Small intestine (tissue), 7 donors: Measurements from ENCODE around the gene UGDH. TPM values are rescaled to one million over a fixed set of nuclear protein-coding genes. Genes with fewer than 3 reads are reported as not detected.
"Not testable (repeated sequence)": the region's sequence is repeated elsewhere in the genome, so short reads cannot be mapped to it uniquely, and the experiment has no call there.

Experiments
- DNase-seq, 2 donors: peaks; one replicate each; pipeline versions ENCODE4 v3.0.0 to v3.0.0-alpha.2; 2013
- FAIRE-seq: peaks from 2 replicates; lab custom pipeline; 2012; peaks lifted over from hg19 to GRCh38; lab: Jason Lieb, UNC
- H3K27ac ChIP-seq, 3 donors: one replicate each; pipeline ENCODE4 v1.5.1; 2013; ENCODE audit warnings: low read length in 2 of 3, mild to moderate bottlenecking in 2 of 3, control low read depth in 1 of 3, inconsistent platforms in 1 of 3, low read depth in 1 of 3, moderate library complexity in 1 of 3
- H3K27me3 ChIP-seq, 3 donors: one replicate each; pipeline ENCODE4 v1.6.1; 2013; ENCODE audit warnings: low read length in 3 of 3, inconsistent platforms in 1 of 3; ENCODE audit not compliant: control insufficient read depth in 3 of 3, insufficient read depth in 3 of 3
- H3K36me3 ChIP-seq, 3 donors: one replicate each; pipeline ENCODE4 v1.6.1; 2013; ENCODE audit warnings: low read length in 3 of 3, inconsistent platforms in 1 of 3, low read depth in 1 of 3, mild to moderate bottlenecking in 1 of 3, moderate library complexity in 1 of 3; ENCODE audit not compliant: control insufficient read depth in 3 of 3, insufficient read depth in 2 of 3
- H3K4me1 ChIP-seq, 3 donors: one replicate each; pipeline ENCODE4 v1.6.1; 2013; ENCODE audit warnings: low read length in 2 of 3, inconsistent platforms in 1 of 3, low read depth in 1 of 3, mild to moderate bottlenecking in 1 of 3, moderate library complexity in 1 of 3; ENCODE audit not compliant: control insufficient read depth in 3 of 3, insufficient read depth in 2 of 3
- H3K4me3 ChIP-seq, 3 donors: one replicate each; pipeline ENCODE4 v1.5.1; 2013; ENCODE audit warnings: low read length in 3 of 3, control low read depth in 1 of 3, inconsistent platforms in 1 of 3, low read depth in 1 of 3, mild to moderate bottlenecking in 1 of 3, moderate library complexity in 1 of 3
- H3K9me3 ChIP-seq, 2 donors: one replicate each; pipeline ENCODE4 v1.6.1; 2013; ENCODE audit warnings: low read depth in 1 of 2, low read length in 1 of 2; ENCODE audit not compliant: control insufficient read depth in 2 of 2, insufficient read depth in 1 of 2
- WGBS, 3 donors: extraction: QIAGEN DNeasy Blood & Tissue Kit; methylation state at CpG; one replicate each; pipeline ENCODE4 v1.1.7; 2013; 5-methylcytosine and 5-hydroxymethylcytosine counted together
- polyA plus RNA-seq, 4 donors: library from polyadenylated mRNA; stranded (reverse) in 3 of 4; unstranded in 1 of 4; fragments of 200-250 nt in 3 of 4; fragments of 120-200 nt in 1 of 4; gene quantifications; one replicate each; pipeline versions ENCODE4 v1.2.1 to v1.2.3, GENCODE V29; 2013
- donor health status: healthy with polysubstance abuse.
- donor health status: control.
- donor health status: control.
- donor health status: Bipolar disorder and iron deficiency.
- donor health status: healthy.

Gene UGDH
- polyA plus RNA-seq, 4 donors, result 20.8 to 72.8 (median 38.3) TPM

DNA sequence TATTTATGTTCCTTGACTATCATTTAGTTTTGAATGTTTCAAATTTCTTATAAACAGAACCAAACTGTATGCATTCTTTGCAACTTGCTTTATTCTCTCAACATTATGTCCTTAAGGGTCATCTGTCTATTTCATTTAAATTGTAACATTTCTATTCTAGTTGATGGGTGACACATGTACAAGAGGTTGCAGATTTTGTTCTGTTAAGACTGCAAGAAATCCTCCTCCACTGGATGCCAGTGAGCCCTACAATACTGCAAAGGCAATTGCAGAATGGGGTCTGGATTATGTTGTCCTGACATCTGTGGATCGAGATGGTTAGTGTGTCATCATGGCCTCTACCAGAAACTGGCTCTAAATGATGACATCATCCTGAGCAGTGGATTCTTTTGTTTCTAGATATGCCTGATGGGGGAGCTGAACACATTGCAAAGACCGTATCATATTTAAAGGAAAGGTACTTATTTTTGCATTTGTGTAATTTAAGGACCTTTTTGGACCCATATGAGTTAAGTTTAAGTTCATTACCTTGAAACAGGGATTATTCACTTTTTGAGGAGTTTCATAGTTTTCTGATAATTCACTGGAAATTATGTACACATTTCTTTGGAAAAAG, 62.2 kb downstream of the UGDH start:
- no peaks in the 10 kb centered on the region for H3K9me3 ChIP-seq
- 52 to 82% (median 80%) methylated on average over 2 of the region's 2 CpGs for WGBS, 3 donors
- DNase-seq (peak in 1 of 2 donors; percentile 11), FAIRE-seq (no peak)
- H3K27me3 ChIP-seq, result no peaks in the 10 kb centered on the region
- peaks cover 0 to 11% (median 0%) of the 10 kb centered on the region in 3 donors for H3K4me1 ChIP-seq
- H3K4me3 ChIP-seq, result no peak overlapping the region
- H3K36me3 ChIP-seq, result peaks cover 0 to 33% (median 6%) of the 10 kb centered on the region in 3 donors
- no peak overlapping the region for H3K27ac ChIP-seq

DNA sequence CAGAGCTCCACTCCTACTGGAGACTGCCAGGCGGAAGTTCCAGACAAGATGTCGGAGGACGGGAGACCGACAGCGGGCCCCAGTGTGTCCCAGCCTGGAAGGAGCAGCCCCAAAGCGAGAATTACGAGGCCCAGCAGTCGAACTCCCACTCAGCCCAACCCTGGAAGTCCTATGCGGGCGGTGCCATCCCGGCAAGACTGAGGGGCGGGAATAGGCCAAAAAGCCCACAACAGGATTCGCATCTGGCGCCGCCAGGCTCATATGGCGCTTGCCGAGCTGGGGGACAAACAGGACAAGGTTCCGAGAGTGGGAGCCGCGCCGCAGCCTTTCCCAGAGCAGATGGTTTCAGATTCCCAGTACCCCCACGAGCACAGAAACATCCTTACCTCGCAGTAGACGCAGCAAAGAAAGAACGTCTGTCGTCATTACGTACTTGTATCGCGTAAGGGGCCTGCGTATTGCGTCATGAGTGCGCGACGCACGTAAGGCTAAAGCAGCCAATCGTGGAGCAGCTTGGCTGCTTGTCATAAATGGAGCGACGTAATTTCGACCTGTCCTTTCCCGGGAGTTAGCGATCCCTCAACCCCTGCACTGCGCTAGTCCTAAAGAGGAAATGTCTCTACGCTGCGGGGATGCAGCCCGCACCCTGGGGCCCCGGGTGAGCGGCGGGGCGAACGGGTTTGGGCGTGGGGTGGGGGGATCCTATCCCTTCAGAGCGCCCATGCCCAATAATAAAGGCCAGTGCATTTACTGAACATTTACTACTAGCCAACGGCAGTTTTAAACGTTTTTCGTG, 68.5 kb downstream of the UGDH start, which contains the start of the genes LIAS and RPL9:
Gene LIAS (plus strand): TSS at position 552 of the 796 bp plus-strand sequence. CDS start 62 bp downstream, at position 614.
Gene RPL9 (minus strand): TSS at position 418 of the 796 bp plus-strand sequence. CDS start 483 bp downstream, outside the sequence.
- Histone ChIP-seq H3K4me3 (peak within 1 kb of the TSS; percentile 67 to 86 (median 72)), H3K4me1 (peaks cover 2 to 10% (median 7%) of the 10 kb centered on the region in 3 donors), H3K27me3 (no peaks in the 10 kb centered on the region), H3K9me3 (no peaks in the 10 kb centered on the region), H3K36me3 (peaks cover 12 to 30% (median 13%) of the 10 kb centered on the region in 3 donors), H3K27ac (peak within 1 kb of the TSS; percentile 85 to 98 (median 97))
- peak; percentile 98 to 99 for DNase-seq
- FAIRE-seq, result no peak
- WGBS, 3 donors, result 0 to 1% (median 0%) methylated on average over 55 of the region's 55 CpGs

DNA sequence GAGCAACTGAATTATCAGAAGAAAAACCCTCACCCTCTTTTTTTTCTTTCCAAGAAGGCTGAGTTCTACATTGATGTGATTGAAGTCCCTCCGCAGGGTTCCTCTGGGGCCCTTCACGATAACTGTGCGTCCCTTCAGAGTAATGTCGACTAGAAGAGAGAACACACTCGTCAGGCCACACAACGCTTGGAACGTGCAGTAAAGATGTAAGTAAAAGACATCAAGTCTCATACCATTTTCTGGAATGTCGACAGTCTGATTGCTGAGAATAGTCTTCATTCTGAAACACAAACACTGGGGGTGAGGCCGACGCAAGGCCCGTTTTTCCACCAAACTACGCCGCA, 69.1 kb downstream of the UGDH start:
- 0 to 1% (median 0%) methylated on average over 13 of the region's 13 CpGs for WGBS, 3 donors
- peaks cover 15 to 27% (median 16%) of the 10 kb centered on the region in 3 donors for H3K36me3 ChIP-seq
- FAIRE-seq, result not testable (repeated sequence)

DNA sequence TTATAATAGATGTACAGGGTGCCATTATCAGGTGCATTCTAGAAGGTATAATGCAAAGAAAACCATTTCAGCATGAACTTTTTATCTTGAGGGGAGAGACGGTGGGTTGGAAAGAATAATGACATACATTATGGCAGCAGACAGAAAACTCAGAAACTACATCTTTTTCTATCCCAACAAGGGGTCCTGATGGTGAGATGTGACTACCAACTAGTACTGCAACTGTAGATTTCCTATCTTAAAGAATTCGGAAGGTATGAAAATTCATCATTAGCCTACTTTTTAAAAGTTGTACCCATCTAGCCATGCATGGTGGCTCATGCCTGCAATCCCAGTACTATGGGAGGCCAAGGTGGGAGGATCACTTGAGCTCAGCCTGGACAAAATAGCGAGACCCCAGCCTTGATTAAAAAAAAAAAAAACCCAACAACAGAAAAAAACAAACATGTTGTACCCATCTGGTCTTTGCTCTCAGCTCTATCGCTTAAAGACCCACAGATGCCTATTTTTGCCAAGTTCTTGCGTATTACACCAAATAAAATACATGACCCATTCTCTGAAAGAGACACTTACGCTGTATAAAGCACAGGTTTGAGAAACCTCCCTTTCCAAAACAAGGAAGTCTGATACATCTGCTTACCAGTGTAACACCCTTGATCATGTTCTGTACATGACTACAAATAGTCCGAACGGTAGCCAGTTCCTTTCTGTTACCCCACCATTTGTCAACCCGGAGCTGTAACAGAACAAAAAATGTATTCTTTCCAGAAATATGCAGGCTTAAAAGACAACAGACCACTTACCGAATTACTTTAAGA, 70.1 kb downstream of the UGDH start:
- DNase-seq (no peak), FAIRE-seq (no peak)
- Histone ChIP-seq H3K4me1 (peaks cover 2 to 10% (median 7%) of the 10 kb centered on the region in 3 donors), H3K27me3 (no peaks in the 10 kb centered on the region), H3K4me3 (peak overlapping the region; percentile 6 to 86 (median 72)), H3K36me3 (peaks cover 22 to 23% (median 22%) of the 10 kb centered on the region in 3 donors), H3K27ac (peak overlapping the region in 2 of 3 donors; percentile 11 to 58), H3K9me3 (no peaks in the 10 kb centered on the region)
- 41 to 58% (median 46%) methylated on average over 10 of the region's 10 CpGs for WGBS, 3 donors

More for the DNA sequence above, 69.1 kb downstream of the UGDH start:
- H3K27ac ChIP-seq, result peak overlapping the region; percentile 85 to 98 (median 97)
- H3K4me3 ChIP-seq, result peak overlapping the region; percentile 66 to 86 (median 72)
- DNase-seq, H3K27me3 ChIP-seq, H3K9me3 ChIP-seq, H3K4me1 ChIP-seq: not testable (repeated sequence)

DNA sequence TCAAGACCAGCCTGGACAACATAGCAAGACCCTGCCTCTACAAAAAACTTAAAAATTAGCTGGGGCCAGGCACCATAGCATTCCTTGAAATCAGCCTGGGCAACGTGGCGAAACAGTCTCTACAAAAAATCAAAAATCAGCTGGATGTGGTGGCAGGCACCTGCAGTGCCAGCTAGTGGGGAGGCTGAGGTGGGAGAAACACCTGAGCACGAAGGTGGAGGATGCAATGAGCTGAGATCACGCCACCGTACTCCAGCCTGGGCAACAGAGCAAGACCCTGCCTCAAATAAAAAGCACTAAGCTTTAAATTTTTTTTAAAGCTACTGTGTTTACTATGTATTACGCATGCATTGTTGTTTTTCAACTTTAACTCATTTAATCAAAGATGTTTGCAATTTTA, 71.8 kb downstream of the UGDH start:
- DNase-seq (no peak), FAIRE-seq (no peak)
- Histone ChIP-seq H3K4me3 (no peak overlapping the region), H3K27me3 (no peaks in the 10 kb centered on the region), H3K27ac (no peak overlapping the region), H3K36me3 (peaks cover 23 to 24% (median 23%) of the 10 kb centered on the region in 3 donors), H3K4me1 (peaks cover 2 to 14% (median 7%) of the 10 kb centered on the region in 3 donors), H3K9me3 (no peaks in the 10 kb centered on the region)
- WGBS, 3 donors, result 86 to 92% (median 88%) methylated on average over 6 of the region's 6 CpGs

DNA sequence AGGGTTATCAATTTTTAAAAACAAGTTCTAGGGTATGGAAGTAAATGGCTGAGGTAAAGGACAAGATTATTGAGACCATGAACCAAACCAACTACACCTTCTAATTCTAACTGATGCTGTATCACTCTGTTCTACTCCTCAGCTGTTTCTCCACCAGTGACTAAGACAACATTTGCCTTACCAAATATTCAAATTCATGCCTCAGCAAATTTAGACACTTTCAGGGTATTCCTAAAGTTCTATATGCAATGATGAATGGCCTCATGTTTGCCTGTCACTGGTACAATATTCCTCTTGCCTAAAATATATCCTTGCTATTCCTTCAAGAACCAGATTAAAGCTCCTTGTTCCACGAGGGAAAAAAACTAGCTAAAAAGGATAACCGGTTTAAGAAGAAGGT, 73.5 kb downstream of the UGDH start:
- H3K9me3 ChIP-seq, result no peaks in the 10 kb centered on the region
- no peak overlapping the region for H3K27ac ChIP-seq
- DNase-seq, result no peak
- peaks cover 2 to 14% (median 7%) of the 10 kb centered on the region in 3 donors for H3K4me1 ChIP-seq
- H3K36me3 ChIP-seq, result peaks cover 23 to 27% (median 24%) of the 10 kb centered on the region in 3 donors
- H3K4me3 ChIP-seq, result no peak overlapping the region
- no peaks in the 10 kb centered on the region for H3K27me3 ChIP-seq
- no peak for FAIRE-seq
- 54 to 83% (median 75%) methylated on average over 2 of the region's 2 CpGs for WGBS, 3 donors

DNA sequence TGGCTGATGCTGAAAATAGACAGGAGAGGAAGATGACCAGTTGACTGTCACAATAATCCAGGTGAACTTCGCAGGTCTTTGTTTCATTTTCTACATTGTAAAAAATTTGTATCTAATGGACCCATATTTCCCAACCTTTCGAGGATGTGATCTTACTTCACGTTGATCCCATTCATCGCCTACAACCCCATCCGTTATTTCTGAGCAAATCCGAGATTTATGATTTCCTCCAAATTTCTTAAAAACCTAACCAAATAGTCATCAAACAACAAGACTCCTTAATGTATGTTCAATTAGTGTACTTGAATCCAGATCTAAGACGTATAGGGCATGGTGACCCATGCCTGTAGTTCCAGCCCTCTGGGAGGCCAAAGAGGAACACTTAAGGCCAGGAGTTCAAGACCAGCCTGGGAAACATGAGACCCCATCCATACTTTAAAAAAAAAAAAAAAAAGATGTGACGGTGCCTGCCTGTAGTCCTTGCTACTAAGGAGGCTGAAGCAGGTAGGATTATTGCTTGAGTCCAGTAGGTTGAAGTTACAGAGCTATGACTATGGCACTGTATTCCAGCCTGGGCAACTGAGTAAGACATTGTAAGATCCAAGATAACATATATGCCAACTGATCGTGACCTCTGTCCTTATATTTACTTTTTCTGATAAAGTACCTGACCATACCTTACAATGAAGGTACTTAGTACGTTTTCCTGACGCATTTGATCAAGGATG, 74.2 kb downstream of the UGDH start:
- Histone ChIP-seq H3K36me3 (peaks cover 23 to 27% (median 24%) of the 10 kb centered on the region in 3 donors), H3K27me3 (no peaks in the 10 kb centered on the region), H3K27ac (no peak overlapping the region), H3K4me3 (no peak overlapping the region), H3K9me3 (no peaks in the 10 kb centered on the region), H3K4me1 (peaks cover 2 to 14% (median 7%) of the 10 kb centered on the region in 3 donors)
- FAIRE-seq (no peak), DNase-seq (peak in 1 of 2 donors; percentile 20)
- 75 to 83% (median 81%) methylated on average over 11 of the region's 11 CpGs for WGBS, 3 donors
